ENCODE data around the gene TACC2. TPM values are rescaled to one million over a fixed set of nuclear protein-coding genes. Genes with fewer than 3 reads are reported as not detected.

TACC2 gene
- total and polyA plus RNA-seq, 2 donors (not counting 3 experiments of a cell fraction or from before 2014, with no cell fraction given), result 14.4 to 46.2 TPM

- Histone ChIP-seq H3K4me1 (ENCODE audit: control insufficient read depth, extremely low read depth, insufficient read depth, low read length) (peaks cover 2% of the 10 kb centered on the region), H3K36me3 (ENCODE audit: control insufficient read depth in 2 of 2, extremely low read depth in 1 of 2, insufficient read depth in 2 of 2, low read length in 2 of 2) (no peaks in the 10 kb centered on the region), H3K79me2 (ENCODE audit: control insufficient read depth, insufficient read depth, low read length) (no peaks in the 10 kb centered on the region), H3K9ac (replicated peaks; ENCODE audit: extremely low read depth, insufficient read depth, low read length) (no peak overlapping the region), H3K27ac (ENCODE audit: insufficient read depth, low read depth, low read length) (no peak overlapping the region), H3K9me3 (replicated peaks; ENCODE audit: control insufficient read depth, insufficient read depth, low read length) (no peaks in the 10 kb centered on the region), H2AFZ (ENCODE audit: low read depth, low read length) (no peak overlapping the region), H3K4me3 (replicated peaks in 1 of 3; ENCODE audit: insufficient read depth in 1 of 3, low read depth in 1 of 3, low read length in 3 of 3) (no peak overlapping the region), H3K4me2 (ENCODE audit: insufficient read depth, low read length) (no peak overlapping the region), H3K27me3 (ENCODE audit: control insufficient read depth in 2 of 2, insufficient read depth in 2 of 2, low read length in 2 of 2) (no peaks in the 10 kb centered on the region), H3K9me1 (replicated peaks; ENCODE audit: control insufficient read depth, extremely low read depth, insufficient read depth, low read length) (no peaks in the 10 kb centered on the region), H4K20me1 (replicated peaks; ENCODE audit: control insufficient read depth, extremely low read depth, insufficient read depth, low read length) (no peaks in the 10 kb centered on the region)
- ChIA-PET POLR2A (no interaction called here), CTCF (interaction anchor here (0.7 to 3.2 kb wide), 5 partner anchors 9 to 377 kb away, joined by 3 to 30 read pairs (median 6); no protein-coding TSS in a partner anchor)
- intact Hi-C loops (cut with micrococcal nuclease) (no loop called here), dilution Hi-C loops (cut with MboI; ENCODE audit: extremely low pct_ligation_motif_present, low sequenced_read_pairs) (loop anchor here (25.0 kb wide), 1 partner anchor 160 kb away; no protein-coding TSS in a partner anchor)
- no TSS peak for BruUV-seq (replicated peaks)
- DNase-seq (ENCODE audit: low read depth, low spot score) (no peak), FAIRE-seq (no peak)
- TF ChIP-seq MYC (IDR thresholded peaks at IDR 0.05; ENCODE audit: low read depth, low read length) (no peak), JUN (IDR thresholded peaks at IDR 0.05; ENCODE audit: borderline replicate concordance, insufficient read depth, insufficient read length, low read depth) (no peak), GATA2 (IDR thresholded peaks at IDR 0.05; ENCODE audit: insufficient read depth, insufficient read length, low read depth, low read length) (no peak), FOS (IDR thresholded peaks at IDR 0.05; ENCODE audit: borderline replicate concordance, insufficient read depth, low read length) (no peak), POLR2A (IDR thresholded peaks at IDR 0.05; ENCODE audit: low read depth, low read length) (no peak)
Observed at GRCh38 chr10:122277526-122278136, 288.7 kb downstream of the TACC2 start.

GRCh38 chr10:122279725-122280141, 290.8 kb downstream of the TACC2 start:
- no peak overlapping the region for H3K27ac ChIP-seq (ENCODE audit: insufficient read depth, low read depth, low read length)
- ChIA-PET CTCF (interaction anchor here (0.5 to 4.2 kb wide), 58 partner anchors 8 to 764 kb away, joined by 3 to 77 read pairs (median 4); partner anchors contain the start of genes BTBD16, C10orf120 and PLEKHA1), POLR2A (no interaction called here)
- no peaks in the 10 kb centered on the region for H4K20me1 ChIP-seq (replicated peaks; ENCODE audit: control insufficient read depth, extremely low read depth, insufficient read depth, low read length)
- no peaks in the 10 kb centered on the region for H3K9me3 ChIP-seq (replicated peaks; ENCODE audit: control insufficient read depth, insufficient read depth, low read length)
- H3K9me1 ChIP-seq (replicated peaks; ENCODE audit: control insufficient read depth, extremely low read depth, insufficient read depth, low read length), result no peaks in the 10 kb centered on the region
- H3K4me1 ChIP-seq (ENCODE audit: control insufficient read depth, extremely low read depth, insufficient read depth, low read length), result peaks cover 2% of the 10 kb centered on the region
- H3K79me2 ChIP-seq (ENCODE audit: control insufficient read depth, insufficient read depth, low read length), result no peaks in the 10 kb centered on the region
- H3K9ac ChIP-seq (replicated peaks; ENCODE audit: extremely low read depth, insufficient read depth, low read length), result no peak overlapping the region
- H3K36me3 ChIP-seq (ENCODE audit: control insufficient read depth in 2 of 2, extremely low read depth in 1 of 2, insufficient read depth in 2 of 2, low read length in 2 of 2), result no peaks in the 10 kb centered on the region
- dilution Hi-C loops (cut with MboI; ENCODE audit: extremely low pct_ligation_motif_present, low sequenced_read_pairs) (loop anchor here (25.0 kb wide), 1 partner anchor 158 kb away; no protein-coding TSS in a partner anchor), intact Hi-C loops (cut with micrococcal nuclease) (loop anchor here (1.0 kb wide), 5 partner anchors 63 to 425 kb away; no protein-coding TSS in a partner anchor)
- FAIRE-seq (peak; percentile 96), DNase-seq (ENCODE audit: low read depth, low spot score) (peak; percentile 74)
- no peak overlapping the region for H3K4me3 ChIP-seq (replicated peaks in 1 of 3; ENCODE audit: insufficient read depth in 1 of 3, low read depth in 1 of 3, low read length in 3 of 3)
- H3K4me2 ChIP-seq (ENCODE audit: insufficient read depth, low read length), result no peak overlapping the region
- H2AFZ ChIP-seq (ENCODE audit: low read depth, low read length), result peak overlapping the region; percentile 69
- BruUV-seq (replicated peaks), result no TSS peak
- no peak for TF ChIP-seq EZH2 (IDR thresholded peaks at IDR 0.05; ENCODE audit: borderline replicate concordance, low read depth, low read length, severe bottlenecking)
- no peak for TF ChIP-seq JUN (IDR thresholded peaks at IDR 0.05; ENCODE audit: borderline replicate concordance, insufficient read depth, insufficient read length, low read depth)
- no peak for TF ChIP-seq MAX (IDR thresholded peaks at IDR 0.05; ENCODE audit: insufficient read depth, insufficient read length)
- TF ChIP-seq CTCF (IDR thresholded peaks at IDR 0.05; ENCODE audit: extremely low read depth in 1 of 2, insufficient read depth in 1 of 2, low read depth in 1 of 2, low read length in 2 of 2), result peak; percentile 77 to 81
- no peaks in the 10 kb centered on the region for H3K27me3 ChIP-seq (ENCODE audit: control insufficient read depth in 2 of 2, insufficient read depth in 2 of 2, low read length in 2 of 2)
